Measurements from ENCODE around the gene WDHD1. TPM values are rescaled to one million over a fixed set of nuclear protein-coding genes. Genes with fewer than 3 reads are reported as not detected.
"Not testable (repeated sequence)": the region's sequence is repeated elsewhere in the genome, so short reads cannot be mapped to it uniquely, and the experiment has no call there.

Gene WDHD1
- total RNA-seq, 1 experiment from 2014 or later, result 27.5 TPM

DNA sequence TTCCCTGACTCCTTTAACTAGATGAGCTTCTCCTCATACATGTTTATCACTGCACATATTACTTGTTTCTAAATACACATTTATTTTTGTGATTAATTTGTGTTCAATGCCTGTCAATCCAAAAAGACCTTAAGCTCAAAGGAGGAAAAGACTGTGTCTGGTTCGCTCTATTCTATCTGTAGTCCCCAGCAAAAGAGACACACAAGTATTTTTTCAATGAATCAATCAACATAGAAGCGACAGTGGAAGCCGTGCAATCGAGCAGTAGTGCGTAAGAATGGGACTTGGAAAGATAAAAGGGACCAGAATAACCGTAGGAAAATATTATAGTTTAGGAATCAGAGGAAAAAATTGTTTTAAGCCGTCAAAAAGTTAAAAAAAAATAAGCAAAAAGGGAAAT, 951 bp downstream of the WDHD1 start:
- BruUV-seq (replicated peaks), result no TSS peak
- no peaks in the 10 kb centered on the region for H3K9me3 ChIP-seq
- ChIA-PET POLR2A (interaction anchor here (0.7 to 2.1 kb wide), 2 partner anchors 25 to 52 kb away, joined by 6 to 13 read pairs; no protein-coding TSS in a partner anchor), CTCF (no interaction called here)
- Mint-ChIP-seq H3K9me3 (ENCODE audit: unreplicated experiment) (no peaks in the 10 kb centered on the region), H3K4me3 (ENCODE audit: unreplicated experiment) (peak overlapping the region; percentile 73), H3K36me3 (ENCODE audit: insufficient read depth, unreplicated experiment) (peaks cover 11% of the 10 kb centered on the region), H3K27ac (ENCODE audit: unreplicated experiment) (peak overlapping the region; percentile 79), H3K27me3 (ENCODE audit: insufficient read depth, unreplicated experiment) (no peaks in the 10 kb centered on the region), H3K4me1 (ENCODE audit: low read depth, unreplicated experiment) (peaks cover 27% of the 10 kb centered on the region)
- peaks cover 35% of the 10 kb centered on the region for H3K4me1 ChIP-seq
- peak overlapping the region; percentile 86 for H3K4me3 ChIP-seq (ENCODE audit: low read depth, low read length)
- intact Hi-C loops (cut with micrococcal nuclease; ENCODE audit: unreplicated experiment), result no loop called here
- H3K36me3 ChIP-seq (ENCODE audit: control insufficient read depth, insufficient read depth, low read length), result no peaks in the 10 kb centered on the region
- TF ChIP-seq, protein P1, sequence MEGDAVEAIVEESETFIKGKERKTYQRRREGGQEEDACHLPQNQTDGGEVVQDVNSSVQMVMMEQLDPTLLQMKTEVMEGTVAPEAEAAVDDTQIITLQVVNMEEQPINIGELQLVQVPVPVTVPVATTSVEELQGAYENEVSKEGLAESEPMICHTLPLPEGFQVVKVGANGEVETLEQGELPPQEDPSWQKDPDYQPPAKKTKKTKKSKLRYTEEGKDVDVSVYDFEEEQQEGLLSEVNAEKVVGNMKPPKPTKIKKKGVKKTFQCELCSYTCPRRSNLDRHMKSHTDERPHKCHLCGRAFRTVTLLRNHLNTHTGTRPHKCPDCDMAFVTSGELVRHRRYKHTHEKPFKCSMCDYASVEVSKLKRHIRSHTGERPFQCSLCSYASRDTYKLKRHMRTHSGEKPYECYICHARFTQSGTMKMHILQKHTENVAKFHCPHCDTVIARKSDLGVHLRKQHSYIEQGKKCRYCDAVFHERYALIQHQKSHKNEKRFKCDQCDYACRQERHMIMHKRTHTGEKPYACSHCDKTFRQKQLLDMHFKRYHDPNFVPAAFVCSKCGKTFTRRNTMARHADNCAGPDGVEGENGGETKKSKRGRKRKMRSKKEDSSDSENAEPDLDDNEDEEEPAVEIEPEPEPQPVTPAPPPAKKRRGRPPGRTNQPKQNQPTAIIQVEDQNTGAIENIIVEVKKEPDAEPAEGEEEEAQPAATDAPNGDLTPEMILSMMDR (IDR thresholded peaks at IDR 0.05; ENCODE audit: insufficient read depth in 1 of 2, low read depth in 1 of 2, low read length in 1 of 2, severe bottlenecking in 1 of 2, unreplicated experiment in 1 of 2), result no peak
- no peak for DNase-seq
- no peaks in the 10 kb centered on the region for H3K27me3 ChIP-seq (replicated peaks; ENCODE audit: control insufficient read depth, insufficient read depth, low read length)

GRCh38 chr14:55024365-55024764, 2.5 kb downstream of the WDHD1 start:
- DNase-seq, result peak in 1 of 2 experiments; percentile 20
- Mint-ChIP-seq H3K4me3 (ENCODE audit: unreplicated experiment) (peak overlapping the region; percentile 55), H3K27ac (ENCODE audit: unreplicated experiment) (peak overlapping the region; percentile 86), H3K36me3 (ENCODE audit: insufficient read depth, unreplicated experiment) (peaks cover 11% of the 10 kb centered on the region), H3K4me1 (ENCODE audit: low read depth, unreplicated experiment) (peaks cover 27% of the 10 kb centered on the region)
- H3K27me3 ChIP-seq (replicated peaks; ENCODE audit: control insufficient read depth, insufficient read depth, low read length); H3K4me3 ChIP-seq (ENCODE audit: low read depth, low read length); H3K27me3 Mint-ChIP-seq (ENCODE audit: insufficient read depth, unreplicated experiment); H3K36me3 ChIP-seq (ENCODE audit: control insufficient read depth, insufficient read depth, low read length); POLR2A ChIA-PET; intact Hi-C loops (cut with micrococcal nuclease; ENCODE audit: unreplicated experiment); H3K9me3 ChIP-seq; H3K9me3 Mint-ChIP-seq (ENCODE audit: unreplicated experiment); CTCF ChIA-PET; BruUV-seq (replicated peaks): not testable (repeated sequence)
- H3K4me1 ChIP-seq, result peaks cover 34% of the 10 kb centered on the region

DNA sequence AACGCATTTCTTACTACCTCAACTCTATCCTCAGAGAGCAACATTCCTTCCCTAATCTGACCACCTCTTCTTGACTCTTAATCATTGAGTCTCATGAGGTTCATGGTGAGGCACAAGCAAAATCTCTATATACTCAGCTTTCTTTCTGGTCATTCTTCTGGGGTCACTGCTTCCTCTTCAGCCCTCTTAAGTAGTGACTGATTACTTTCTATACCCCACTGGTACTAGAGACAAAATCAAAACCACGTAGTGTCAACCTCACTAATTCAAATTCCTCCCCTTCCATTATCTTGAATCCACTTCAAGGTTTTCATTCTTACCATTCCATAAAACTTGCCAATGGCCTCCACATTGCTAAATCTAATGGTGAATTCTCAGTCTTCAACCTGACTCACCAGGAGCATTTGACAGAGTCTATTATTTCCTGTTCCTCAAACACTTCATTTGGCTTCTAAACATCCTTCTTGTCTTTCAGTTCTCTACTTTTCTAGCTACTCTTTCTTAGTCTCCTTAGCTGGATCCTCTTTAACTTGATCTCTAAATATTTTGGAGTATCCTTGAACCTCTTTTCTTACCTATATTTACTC, 6.8 kb downstream of the WDHD1 start:
- peaks cover 18% of the 10 kb centered on the region for H3K36me3 Mint-ChIP-seq (ENCODE audit: insufficient read depth, unreplicated experiment)
- POLR2A ChIA-PET, result no interaction called here

More for the DNA sequence above, 6.8 kb downstream of the WDHD1 start:
- CTCF ChIA-PET, result no interaction called here
- Mint-ChIP-seq H3K9me3 (ENCODE audit: unreplicated experiment) (no peaks in the 10 kb centered on the region), H3K27me3 (ENCODE audit: insufficient read depth, unreplicated experiment) (no peaks in the 10 kb centered on the region), H3K4me3 (ENCODE audit: unreplicated experiment) (no peak overlapping the region), H3K27ac (ENCODE audit: unreplicated experiment) (no peak overlapping the region), H3K4me1 (ENCODE audit: low read depth, unreplicated experiment) (peaks cover 8% of the 10 kb centered on the region)
- Histone ChIP-seq H3K4me1 (peaks cover 16% of the 10 kb centered on the region), H3K4me3 (ENCODE audit: low read depth, low read length) (no peak overlapping the region), H3K9me3 (no peaks in the 10 kb centered on the region), H3K27me3 (replicated peaks; ENCODE audit: control insufficient read depth, insufficient read depth, low read length) (no peaks in the 10 kb centered on the region), H3K36me3 (ENCODE audit: control insufficient read depth, insufficient read depth, low read length) (no peaks in the 10 kb centered on the region)
- TF ChIP-seq, protein P1 (IDR thresholded peaks at IDR 0.05; ENCODE audit: insufficient read depth in 1 of 2, low read depth in 1 of 2, low read length in 1 of 2, severe bottlenecking in 1 of 2, unreplicated experiment in 1 of 2), result no peak
- no peak for DNase-seq
- intact Hi-C loops (cut with micrococcal nuclease; ENCODE audit: unreplicated experiment), result no loop called here
- BruUV-seq (replicated peaks), result no TSS peak
